ENCODE measurements around the gene ASB5.

ASB5 gene

GRCh38 chr4:176277162-176277904 lies 8.3 kb upstream of the ASB5 start:
- peak; percentile 25 to 30 for DNase-seq

- no peak for DNase-seq
Measured at GRCh38 chr4:176276710-176277109, 7.7 kb upstream of the ASB5 start.

DNA sequence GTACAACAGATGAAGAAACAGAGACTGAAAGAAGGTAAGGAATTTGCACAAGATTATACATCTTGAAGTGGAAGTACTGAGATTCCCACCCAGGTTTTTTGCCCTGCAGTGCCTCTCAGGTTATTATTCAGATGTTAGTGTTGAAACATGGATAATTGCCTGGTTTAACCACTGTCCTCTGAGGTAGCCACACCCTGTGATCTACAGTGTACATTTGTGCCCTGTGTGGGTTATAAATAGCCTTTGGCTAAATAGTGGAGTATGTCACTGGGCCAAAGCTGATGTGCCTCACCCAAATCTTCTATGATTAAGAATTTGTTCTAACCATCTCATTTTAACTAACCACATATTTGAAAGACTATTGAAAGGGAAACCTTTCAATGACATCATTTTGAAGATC lies 5.4 kb upstream of the ASB5 start:
- DNase-seq: no peak

DNA sequence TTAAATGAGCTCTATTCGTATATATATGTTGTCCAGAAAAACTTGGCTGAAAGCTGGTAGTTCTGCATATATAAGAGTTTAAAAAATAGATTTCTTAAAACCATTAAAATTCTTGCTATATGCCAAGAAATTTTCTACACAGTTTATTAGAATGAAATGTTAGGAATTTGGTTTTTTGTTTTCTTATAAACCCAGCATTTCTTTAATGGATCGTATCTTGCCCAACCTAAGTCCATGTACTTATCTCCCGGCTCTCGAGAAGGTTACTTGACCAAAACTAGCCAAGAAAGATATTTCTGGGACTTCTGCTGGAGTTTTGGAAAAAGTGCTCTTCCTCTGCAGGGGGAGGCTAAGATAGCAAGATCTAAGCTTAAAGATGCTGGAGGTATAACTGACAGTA lies 4.7 kb upstream of the ASB5 start:
- DNase-seq: no peak

- no peak for DNase-seq
Measured at GRCh38 chr4:176272799-176273198, 3.8 kb upstream of the ASB5 start.

- DNase-seq: no peak
Measured at GRCh38 chr4:176271749-176272148, 2.7 kb upstream of the ASB5 start.

DNA sequence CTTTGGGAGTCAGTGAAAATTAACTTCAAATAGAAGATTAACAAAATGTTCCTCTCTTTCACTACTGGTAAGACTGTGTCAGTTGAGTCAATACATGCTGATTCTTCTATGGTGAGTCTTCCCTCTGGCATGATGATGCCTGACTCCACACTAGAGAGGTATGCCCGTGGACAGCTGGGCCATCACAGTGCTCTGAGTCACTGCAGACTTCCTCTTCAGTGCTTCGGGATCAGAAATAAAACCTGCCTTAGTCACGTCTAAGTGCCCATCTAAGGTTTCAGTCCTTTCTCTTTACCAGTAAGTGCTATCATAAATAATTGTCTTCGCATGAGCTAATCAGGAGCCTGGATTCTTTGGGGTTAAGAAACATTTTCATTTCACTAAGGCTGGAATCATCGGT lies 1.6 kb upstream of the ASB5 start:
- DNase-seq: no peak

GRCh38 chr4:176266026-176266425 lies 3.0 kb downstream of the ASB5 start:
- no peak for DNase-seq

DNA sequence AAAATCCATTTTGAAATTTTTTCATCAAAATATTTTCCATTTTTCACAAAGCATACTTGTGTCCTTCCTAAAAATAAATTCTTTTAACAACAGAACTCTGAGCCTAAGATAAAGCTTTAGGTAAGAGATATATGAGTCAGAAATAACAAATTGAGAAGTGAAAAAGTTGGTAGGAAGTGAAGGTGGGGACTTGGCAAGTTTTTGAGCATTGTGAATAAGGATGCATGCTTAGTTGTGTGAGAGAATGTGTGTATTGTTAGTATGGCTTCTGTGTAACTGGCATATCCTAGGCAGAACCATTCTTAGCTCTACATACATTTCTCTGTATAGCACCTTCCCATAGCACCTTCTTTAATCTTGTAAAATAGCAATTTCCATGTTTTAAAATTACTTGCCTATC lies 6.8 kb downstream of the ASB5 start:
- DNase-seq: no peak

GRCh38 chr4:176261481-176261880 lies 7.5 kb downstream of the ASB5 start:
- DNase-seq: no peak

GRCh38 chr4:176261018-176261417 lies 8.0 kb downstream of the ASB5 start:
- DNase-seq: no peak

DNA sequence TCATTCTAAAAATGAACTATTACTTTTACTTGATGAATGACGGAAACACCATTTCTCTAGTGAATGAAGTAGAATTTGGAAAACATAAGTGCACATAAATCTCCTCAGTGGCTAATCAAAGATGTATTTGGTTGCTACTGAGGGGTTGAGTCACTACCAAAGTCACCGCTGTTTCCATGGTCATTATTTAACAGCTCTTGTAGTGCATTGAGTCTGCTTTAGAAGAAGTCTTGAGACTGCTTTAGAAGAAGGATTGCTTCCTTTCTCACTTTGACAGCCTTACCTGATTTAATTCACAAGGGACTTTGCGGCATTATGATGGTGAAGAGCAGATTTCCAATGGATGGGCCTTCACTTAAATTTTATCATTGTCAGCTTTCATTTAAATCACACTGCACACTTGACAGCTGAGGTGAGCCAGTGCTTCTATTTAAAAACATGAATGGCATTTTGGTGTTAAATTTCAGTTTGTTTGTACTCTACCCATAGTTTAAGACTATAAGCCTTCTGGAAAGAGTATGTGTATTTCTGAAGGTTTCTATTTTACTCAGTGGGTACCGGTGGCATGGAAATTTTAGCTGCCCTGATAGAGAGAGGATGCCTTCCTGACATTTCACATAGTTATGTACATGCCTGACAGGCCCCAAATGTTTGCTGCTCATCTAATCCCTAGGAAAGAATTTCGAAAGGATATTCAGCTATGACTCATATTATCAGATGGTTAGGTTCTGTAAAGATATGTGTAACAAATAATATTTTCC lies 9.5 kb downstream of the ASB5 start:
- no peak for DNase-seq

- no peak for DNase-seq
Measured at GRCh38 chr4:176258135-176258534, 10.9 kb downstream of the ASB5 start.

DNA sequence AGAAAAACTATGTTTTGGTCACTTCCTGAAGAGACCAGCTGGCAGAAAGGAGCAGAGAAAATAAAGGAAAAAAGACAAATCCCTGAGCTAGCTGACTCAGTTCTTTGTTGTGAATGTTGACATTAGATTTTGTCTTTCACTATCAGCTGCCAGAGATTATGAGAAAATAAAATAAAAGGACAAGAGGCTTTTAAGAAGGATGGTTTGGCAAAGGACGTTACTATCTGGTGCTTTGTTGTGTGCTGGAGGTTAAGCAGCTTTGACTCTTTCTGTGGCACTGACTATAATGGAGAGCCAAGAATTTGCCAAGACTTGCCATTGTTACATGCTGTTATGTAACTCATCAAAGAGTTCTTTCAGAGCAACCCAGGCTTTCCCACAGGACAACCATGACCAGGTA lies 12.1 kb downstream of the ASB5 start:
- no peak for DNase-seq

DNA sequence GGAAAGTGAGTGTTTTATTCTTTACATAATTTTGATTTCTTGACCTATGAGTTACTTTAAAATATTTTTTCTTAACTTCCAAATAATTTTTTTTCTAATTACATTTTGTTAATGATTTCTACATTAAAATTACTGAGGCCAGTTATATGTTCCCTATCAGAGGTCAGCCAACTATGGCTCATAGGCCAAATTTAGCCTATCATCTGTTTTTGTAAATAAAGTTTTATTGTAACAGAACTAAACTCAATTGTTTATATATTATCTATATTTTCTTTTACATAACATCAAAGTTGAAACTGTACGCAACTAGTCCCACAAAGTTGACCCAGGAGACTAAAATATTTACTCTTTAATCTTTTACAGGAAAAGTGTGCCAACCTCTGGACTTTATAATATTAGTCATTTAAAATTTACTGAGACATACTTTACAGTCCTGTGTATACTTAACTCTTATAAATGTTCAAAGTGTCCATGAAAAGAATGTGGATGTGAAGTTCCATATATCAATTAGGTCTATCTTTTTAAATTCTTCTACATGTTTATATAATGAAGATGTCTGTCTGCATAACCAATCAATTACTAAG lies 26.2 kb downstream of the ASB5 start:
- DNase-seq: no peak

GRCh38 chr4:176241703-176242102 lies 27.3 kb downstream of the ASB5 start:
- DNase-seq: no peak

DNA sequence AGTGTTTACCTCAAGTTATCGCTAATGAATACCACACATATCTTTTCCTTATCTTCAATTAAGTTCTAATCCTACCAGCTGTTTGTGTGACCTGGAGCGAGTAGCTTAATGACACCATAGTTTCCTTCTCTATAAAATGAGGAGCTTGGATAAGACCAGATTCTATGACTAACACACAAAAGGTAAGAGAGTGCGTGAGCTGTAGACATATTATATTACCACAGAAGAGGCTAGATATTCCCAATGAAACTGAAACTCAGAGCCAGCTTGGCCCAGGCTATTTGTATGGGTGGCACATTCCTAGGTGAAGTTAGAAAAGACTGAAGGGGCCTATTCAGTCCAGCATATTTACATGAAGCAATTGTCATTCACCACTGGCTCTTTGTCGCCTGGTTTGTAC lies 30.2 kb downstream of the ASB5 start:
- DNase-seq: no peak

- DNase-seq: no peak
Measured at GRCh38 chr4:176238157-176238610, 30.8 kb downstream of the ASB5 start.

- no peak for DNase-seq
Measured at GRCh38 chr4:176236946-176237345, 32.1 kb downstream of the ASB5 start.

- no peak for DNase-seq
Measured at GRCh38 chr4:176230836-176231235, 38.2 kb downstream of the ASB5 start.

GRCh38 chr4:176229645-176230044 lies 39.4 kb downstream of the ASB5 start:
- DNase-seq: no peak

DNA sequence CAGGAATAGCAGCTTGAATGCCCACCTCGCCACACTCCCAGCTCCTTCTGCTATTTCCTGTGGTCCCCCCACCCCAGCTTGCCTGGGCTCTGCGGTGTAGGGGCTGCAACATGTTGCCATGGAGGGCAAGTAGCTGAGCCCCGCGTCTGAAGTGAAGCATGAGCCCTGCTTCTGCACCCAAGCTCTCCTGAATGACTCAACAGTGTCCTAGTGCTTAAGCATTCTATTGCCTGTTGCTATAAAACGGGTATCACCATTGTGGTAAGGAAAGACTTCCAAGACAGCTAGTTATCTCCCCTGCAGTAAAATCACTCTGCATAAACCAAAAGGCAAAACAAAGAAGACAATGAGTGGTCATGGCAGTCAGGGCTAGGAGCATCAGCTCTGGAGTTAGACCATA lies 42.3 kb downstream of the ASB5 start:
- DNase-seq: no peak

GRCh38 chr4:176223561-176223960 lies 45.5 kb downstream of the ASB5 start:
- DNase-seq: no peak

GRCh38 chr4:176222149-176222548 lies 46.9 kb downstream of the ASB5 start:
- DNase-seq: no peak

All from stimulated activated CD4-positive, alpha-beta T cell treated with anti-CD3 and anti-CD28 coated beads, Interleukin-2, amount 100 ng/mL, for 24 hours (primary cell).